ENCODE results near the gene CHRNA7. TPM values are rescaled to one million over a fixed set of nuclear protein-coding genes. Genes with fewer than 3 reads are reported as not detected.
A peak's percentile ranks its signal among the peaks of the same experiment; 100 is the strongest.

The CHRNA7 gene
- total and polyA plus RNA-seq, 2 of the 8 experiments (the other 6 are each of a cell fraction or from before 2014, with no cell fraction given), result 7.5 to 11.0 TPM

- no peak overlapping the region for H3K4ac ChIP-seq (replicated peaks; ENCODE audit: insufficient read length, low read depth, low read length)
- no peak overlapping the region for H2BK12ac ChIP-seq (ENCODE audit: low read depth, low read length)
- 90% methylated on average over 16 of the region's 18 CpGs; no CpG with 5 or more reads in 1 of the 2 experiments for WGBS, 2 experiments (ENCODE audit: extremely low coverage in 1 of 2, insufficient coverage in 1 of 2, insufficient read length in 1 of 2, insufficient replicate concordance in 2 of 2, low coverage in 1 of 2, low lambda C conversion rate in 2 of 2, missing lambda C conversion rate in 1 of 2)
- H4K8ac ChIP-seq (ENCODE audit: extremely low read depth, insufficient read depth, low read length), result no peak overlapping the region
- H2BK20ac ChIP-seq (ENCODE audit: low read length), result no peak overlapping the region
- H2BK15ac ChIP-seq (ENCODE audit: low read length), result no peak overlapping the region
- H4K5ac ChIP-seq (ENCODE audit: insufficient read length, low read depth, low read length), result no peak overlapping the region
- H4K20me1 ChIP-seq (replicated peaks in 1 of 2; ENCODE audit: control insufficient read depth in 1 of 2, insufficient read depth in 2 of 2, low read length in 2 of 2), result no peaks in the 10 kb centered on the region
- H3K4me3 ChIP-seq (ENCODE audit: extremely low read depth in 1 of 4, insufficient read depth in 2 of 4, low read depth in 3 of 4, low read length in 4 of 4), result no peak overlapping the region
- H3K79me1 ChIP-seq (ENCODE audit: low read depth, low read length), result no peaks in the 10 kb centered on the region
- no peak overlapping the region for H3K18ac ChIP-seq (ENCODE audit: extremely low read depth, low read length)
- no peak overlapping the region for H2AFZ ChIP-seq (ENCODE audit: low read length)
- no peaks in the 10 kb centered on the region; the same call in 1 of the 2 replicates for H3K23me2 ChIP-seq (ENCODE audit: low read depth, low read length)
- no peak overlapping the region for H2BK120ac ChIP-seq (replicated peaks; ENCODE audit: low read depth, low read length)
- H3K79me2 ChIP-seq (ENCODE audit: control insufficient read depth in 1 of 2, insufficient read depth in 2 of 2, low read length in 2 of 2), result no peaks in the 10 kb centered on the region
- H3K36me3 ChIP-seq (ENCODE audit: control insufficient read depth in 2 of 4, insufficient read depth in 4 of 4, low read length in 3 of 4), result no peaks in the 10 kb centered on the region
- no peak for TF ChIP-seq RBBP5 (IDR thresholded peaks at IDR 0.05; ENCODE audit: borderline replicate concordance, low read depth, low read length)
- no peak for TF ChIP-seq CREB1 (IDR thresholded peaks at IDR 0.05)
- TF ChIP-seq, protein P1, sequence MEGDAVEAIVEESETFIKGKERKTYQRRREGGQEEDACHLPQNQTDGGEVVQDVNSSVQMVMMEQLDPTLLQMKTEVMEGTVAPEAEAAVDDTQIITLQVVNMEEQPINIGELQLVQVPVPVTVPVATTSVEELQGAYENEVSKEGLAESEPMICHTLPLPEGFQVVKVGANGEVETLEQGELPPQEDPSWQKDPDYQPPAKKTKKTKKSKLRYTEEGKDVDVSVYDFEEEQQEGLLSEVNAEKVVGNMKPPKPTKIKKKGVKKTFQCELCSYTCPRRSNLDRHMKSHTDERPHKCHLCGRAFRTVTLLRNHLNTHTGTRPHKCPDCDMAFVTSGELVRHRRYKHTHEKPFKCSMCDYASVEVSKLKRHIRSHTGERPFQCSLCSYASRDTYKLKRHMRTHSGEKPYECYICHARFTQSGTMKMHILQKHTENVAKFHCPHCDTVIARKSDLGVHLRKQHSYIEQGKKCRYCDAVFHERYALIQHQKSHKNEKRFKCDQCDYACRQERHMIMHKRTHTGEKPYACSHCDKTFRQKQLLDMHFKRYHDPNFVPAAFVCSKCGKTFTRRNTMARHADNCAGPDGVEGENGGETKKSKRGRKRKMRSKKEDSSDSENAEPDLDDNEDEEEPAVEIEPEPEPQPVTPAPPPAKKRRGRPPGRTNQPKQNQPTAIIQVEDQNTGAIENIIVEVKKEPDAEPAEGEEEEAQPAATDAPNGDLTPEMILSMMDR (IDR thresholded peaks at IDR 0.05; ENCODE audit: control extremely low read depth in 1 of 3, insufficient read depth in 1 of 3, low read depth in 1 of 3, low read length in 3 of 3), result peak in 1 of 3 experiments; percentile 4; a peak in 1 of 4 replicates
- H3K23ac ChIP-seq (ENCODE audit: insufficient read length), result no peak overlapping the region
- H3K56ac ChIP-seq (replicated peaks; ENCODE audit: insufficient read length, low read depth, low read length), result no peak overlapping the region
- no peak overlapping the region for H3K9ac ChIP-seq (replicated peaks in 1 of 4; ENCODE audit: extremely low read depth in 1 of 4, low read depth in 3 of 4, low read length in 3 of 4)
- ChIA-PET CTCF (ENCODE audit: partially characterized antibody) (interaction anchor here (0.6 to 1.4 kb wide), 2 partner anchors 13 to 25 kb away, joined by 3 to 4 read pairs; no protein-coding TSS in a partner anchor), POLR2A (ENCODE audit: partially characterized antibody) (no interaction called here)
- no peak overlapping the region for H3K14ac ChIP-seq (ENCODE audit: insufficient read length)
- no peak overlapping the region for H2BK5ac ChIP-seq (ENCODE audit: low read depth, low read length)
- no peak overlapping the region for H3K27ac ChIP-seq (ENCODE audit: low read depth, low read length)
- no peaks in the 10 kb centered on the region for H3K27me3 ChIP-seq (replicated peaks in 1 of 4; ENCODE audit: control insufficient read depth in 3 of 4, extremely low read depth in 1 of 4, insufficient read depth in 3 of 4, low read length in 3 of 4)
- no peaks in the 10 kb centered on the region for H3K9me3 ChIP-seq (ENCODE audit: insufficient read depth in 2 of 2, low read depth in 1 of 2, low read length in 1 of 2)
- no peak overlapping the region for H3K4me2 ChIP-seq (ENCODE audit: insufficient read depth in 1 of 2, low read depth in 2 of 2, low read length in 2 of 2)
- FAIRE-seq (no peak), DNase-seq (ENCODE audit: low read depth in 1 of 2, low spot score in 2 of 2) (no peak)
- H4K91ac ChIP-seq (replicated peaks; ENCODE audit: insufficient read length, low read length), result no peak overlapping the region
- H3K4me1 ChIP-seq (replicated peaks in 1 of 4; ENCODE audit: control insufficient read depth in 3 of 4, insufficient read depth in 4 of 4, low read length in 3 of 4), result peaks cover 2 to 7% (median 5%) of the 10 kb centered on the region in 4 experiments; a peak in 6 of 7 replicates
- H2AK5ac ChIP-seq (ENCODE audit: low read depth, low read length), result no peak overlapping the region
These were observed 74.0 kb downstream of the CHRNA7 start for GRCh38 chr15:32104061-32104995.

All from H1 (cell line).